GM21360 (cell line): ENCODE measurements around the gene AGT.
"Not testable (repeated sequence)": the region's sequence is repeated elsewhere in the genome, so short reads cannot be mapped to it uniquely, and the experiment has no call there.

Experiments used
- ATAC-seq: cut with Tn5 transposase; IDR thresholded peaks from one replicate; pipeline ENCODE4 v1.9.1; 2021; ENCODE audit warnings: mild to moderate bottlenecking, moderate library complexity; ENCODE audit not compliant: unreplicated experiment

The AGT gene

DNA sequence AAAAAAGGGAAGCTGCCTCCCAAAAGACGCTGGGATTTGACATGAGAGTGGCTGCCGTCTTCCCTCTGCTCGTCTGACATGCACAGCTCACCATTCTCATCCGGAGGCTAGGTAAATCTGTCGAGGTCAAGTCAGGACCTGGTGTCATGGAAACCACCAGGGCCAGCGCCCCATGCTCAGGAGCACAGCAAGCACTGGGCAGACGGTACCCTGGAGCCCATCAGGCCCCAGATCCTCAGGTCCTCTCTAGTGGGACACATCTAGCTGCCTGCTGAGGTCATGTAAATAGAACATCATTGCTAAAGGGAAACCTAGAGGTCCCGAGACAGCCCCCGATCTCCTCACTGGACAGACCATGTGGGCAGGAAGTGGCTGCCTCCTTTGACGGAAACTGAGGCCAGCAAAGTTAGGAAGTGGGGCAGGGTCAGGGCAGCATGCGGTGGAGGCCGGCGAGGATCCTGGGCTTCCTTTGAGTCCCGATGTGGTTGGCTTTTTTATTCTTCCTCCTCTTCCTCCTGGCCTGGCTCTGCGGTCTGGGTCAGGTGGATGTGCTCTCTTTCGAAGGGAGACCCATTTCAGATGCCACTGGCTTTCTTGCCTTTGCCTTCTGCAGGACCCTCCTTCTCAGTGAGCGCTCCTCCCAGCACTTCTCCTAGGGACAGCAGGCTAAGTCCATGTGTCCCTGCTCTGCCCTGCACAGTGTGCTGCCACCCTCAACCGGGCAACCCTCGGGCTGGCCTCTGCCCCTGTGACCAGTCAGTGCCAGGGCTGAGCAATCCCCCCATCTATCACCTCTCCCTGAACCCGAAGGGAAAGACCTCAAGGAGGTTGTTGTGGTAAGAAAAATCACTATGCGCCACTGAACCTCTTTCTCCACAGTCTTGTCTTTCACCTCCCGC lies 5.9 kb downstream of the AGT start:
- ATAC-seq: no peak

DNA sequence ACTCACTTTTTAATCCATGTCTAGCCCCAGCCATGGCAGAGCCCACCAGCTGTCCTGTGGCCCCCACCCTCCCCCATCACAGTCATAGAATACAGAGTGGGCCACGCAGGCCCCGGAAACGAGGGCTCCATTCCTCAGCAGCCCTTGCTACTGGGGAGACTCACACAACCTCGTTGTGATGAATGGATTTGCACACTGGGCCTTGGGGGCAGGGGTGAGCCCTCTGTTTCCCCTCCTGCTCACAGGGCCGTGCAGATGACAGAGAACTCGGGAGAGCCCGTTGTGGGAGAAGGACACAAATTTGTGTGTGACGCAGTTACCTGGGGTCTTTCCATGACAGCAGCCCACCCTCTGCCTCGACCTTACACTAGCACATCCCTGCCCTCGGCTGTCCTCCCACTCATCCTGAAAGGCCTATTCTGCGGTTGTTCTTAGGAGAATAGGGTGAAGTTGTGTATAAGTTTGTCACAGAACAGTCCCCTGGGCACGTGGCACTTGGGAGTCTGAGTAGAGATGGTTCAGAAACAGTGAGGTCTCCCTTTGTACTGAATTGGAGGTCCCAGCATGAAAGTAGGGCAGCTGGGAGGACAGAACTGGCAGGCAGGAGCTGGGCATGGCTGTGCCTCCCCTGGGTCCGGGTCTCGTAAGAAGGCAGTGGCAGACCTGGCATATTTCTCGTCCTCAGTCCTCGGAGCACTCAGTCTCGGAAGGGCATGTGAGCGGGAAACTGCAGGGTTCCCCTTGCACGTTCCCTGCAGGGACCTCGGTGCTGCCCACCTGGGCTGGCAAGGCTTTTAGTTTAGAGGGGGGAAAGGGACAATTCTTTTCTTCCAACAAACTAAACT lies 6.8 kb downstream of the AGT start:
- no peak for ATAC-seq

DNA sequence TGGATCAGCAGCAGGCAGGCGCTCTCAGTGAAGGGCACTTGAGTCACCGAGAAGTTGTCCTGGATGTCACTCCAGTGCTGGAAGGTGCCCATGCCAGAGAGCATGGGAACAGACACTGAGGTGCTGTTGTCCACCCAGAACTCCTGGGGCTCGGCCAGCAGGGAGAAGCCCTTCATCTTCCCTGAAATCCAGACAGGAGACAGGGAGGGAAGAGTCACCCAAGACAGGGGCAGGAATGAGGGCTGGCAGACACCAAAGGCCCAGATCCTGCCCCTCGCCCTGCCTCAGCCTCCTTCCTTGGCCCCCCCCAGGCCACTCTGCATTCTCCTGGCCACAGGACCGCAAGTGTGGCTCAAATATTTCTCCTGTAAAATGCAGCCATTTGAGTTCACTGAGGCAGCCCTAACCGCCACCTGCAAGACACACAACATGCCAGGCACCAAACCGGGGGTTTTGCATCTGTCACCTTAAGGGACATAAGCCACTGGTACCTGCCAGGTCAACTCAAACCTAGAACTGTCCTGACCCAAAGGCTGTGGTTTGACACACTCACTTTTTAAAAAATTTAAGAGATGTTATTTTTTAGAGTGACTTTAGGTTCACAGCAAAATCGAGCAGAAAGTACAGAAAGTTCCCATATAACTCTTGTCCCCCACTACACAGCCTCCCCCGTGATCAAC lies 7.8 kb downstream of the AGT start:
- no peak for ATAC-seq

DNA sequence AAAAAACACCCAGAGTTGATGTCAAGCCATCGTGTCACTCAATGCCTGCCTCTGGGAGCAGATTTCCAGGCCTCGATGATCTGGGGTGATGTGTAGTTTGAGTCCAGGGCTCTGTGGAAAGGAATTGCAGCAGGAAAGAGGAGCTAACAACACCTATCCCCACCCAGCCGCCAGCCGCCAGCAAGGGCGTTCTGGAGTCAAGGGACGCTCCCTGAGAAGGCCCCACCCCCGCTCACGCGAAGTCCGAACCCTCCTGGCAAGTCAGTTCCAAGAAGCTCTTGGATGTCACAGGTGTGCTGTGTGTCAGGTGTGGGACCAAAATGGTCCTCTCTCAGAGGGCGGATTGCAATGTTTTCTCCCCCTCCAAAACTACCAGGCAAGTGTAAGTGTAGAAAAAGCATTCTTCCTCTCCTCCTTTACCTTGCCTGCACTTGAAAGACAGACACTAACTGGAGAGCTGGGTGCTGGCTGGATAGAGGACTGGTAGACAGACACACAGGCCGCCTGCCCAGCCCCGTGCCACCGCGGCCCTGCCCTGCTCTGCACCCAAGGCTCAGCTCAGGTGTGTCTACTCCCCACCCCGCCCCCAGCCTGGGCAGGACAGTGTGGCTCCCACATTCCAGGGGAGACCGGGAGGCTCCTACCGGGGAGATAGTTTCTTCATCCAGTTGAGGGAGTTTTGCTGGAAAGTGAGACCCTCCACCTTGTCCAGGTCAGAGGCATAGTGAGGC lies 8.5 kb downstream of the AGT start:
- ATAC-seq: no peak

DNA sequence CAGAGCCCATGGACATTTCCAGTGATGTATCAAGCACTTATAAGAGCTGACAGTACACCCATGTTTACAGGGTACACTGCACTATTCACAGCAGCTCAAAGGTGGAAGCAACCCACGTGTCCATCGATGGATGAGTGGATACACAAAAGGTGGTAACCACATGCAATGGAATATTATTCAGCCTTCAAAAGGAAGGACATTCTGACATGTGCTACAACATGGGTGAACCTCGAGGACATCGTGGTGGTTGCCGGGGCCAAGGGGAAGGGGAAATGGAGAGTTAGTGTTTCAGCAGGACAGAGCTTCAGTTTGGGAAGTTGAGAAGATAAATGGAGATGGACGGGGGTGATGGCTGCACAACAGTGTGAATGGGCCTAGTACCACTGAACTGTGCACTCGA lies 9.1 kb downstream of the AGT start:
- no peak for ATAC-seq

DNA sequence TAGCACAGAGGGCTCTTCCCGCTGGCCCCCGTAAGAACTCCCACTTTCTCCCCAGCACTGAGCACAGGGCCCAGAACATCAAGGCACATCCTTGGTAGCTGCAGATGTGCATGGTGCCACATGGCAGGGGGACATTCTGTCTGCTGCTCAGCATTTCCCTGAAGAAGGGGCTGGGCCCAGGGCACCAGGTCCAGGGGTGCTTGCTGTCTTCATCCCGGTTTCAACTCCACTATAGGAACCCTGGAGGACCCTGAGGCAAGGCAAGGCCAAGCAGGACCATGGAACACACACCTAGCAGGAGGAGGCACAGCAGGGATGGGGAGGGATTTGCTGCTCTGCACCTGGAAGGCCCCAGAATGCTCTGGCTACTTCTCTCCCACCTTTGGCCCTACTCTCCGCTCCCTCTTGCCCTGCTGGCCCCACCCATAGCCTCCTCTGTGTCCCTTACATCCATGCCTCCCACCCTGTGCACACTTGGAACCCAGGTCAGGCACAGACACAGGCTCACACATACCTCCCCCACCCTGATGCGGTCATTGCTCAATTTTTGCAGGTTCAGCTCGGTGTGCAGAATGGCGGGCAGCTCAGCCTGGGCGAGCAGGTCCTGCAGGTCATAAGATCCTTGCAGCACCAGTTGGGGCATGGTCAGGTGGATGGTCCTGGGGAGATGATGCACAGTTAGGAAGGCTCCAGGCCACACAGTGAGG lies 10.1 kb downstream of the AGT start:
- no peak for ATAC-seq

DNA sequence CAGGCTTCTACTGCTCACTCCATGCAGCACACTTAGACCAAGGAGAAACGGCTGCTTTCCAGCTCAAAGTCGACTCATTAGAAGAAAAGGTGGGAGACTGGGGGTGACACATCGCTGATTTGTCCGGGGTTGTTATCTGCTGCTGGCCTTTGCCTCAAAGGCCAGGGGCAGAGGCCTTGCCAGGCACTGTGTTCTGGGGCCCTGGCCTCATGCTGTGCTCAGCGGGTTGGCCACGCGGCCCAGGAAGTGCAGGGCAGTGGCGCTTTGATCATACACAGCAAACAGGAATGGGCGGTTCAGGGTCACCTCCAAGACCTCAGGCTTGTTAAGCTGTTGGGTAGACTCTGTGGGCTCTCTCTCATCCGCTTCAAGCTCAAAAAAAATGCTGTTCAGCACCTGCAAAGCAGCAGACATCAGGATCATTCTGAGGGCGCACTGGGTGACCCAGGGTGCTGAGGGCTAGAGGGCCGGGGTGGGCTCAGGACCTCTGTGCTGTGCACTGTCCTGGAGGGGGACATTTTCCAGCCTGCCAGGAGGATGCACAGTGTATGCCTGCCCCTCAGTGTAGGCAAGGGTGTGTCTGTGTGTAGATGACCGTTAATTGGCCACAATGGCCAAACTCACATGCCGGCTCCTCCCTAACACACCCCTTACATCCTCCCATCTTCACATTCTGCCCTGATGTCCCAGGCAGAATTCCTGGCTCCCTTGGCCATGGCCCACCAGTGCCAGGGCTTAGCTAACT lies 10.8 kb downstream of the AGT start:
- ATAC-seq: no peak

DNA sequence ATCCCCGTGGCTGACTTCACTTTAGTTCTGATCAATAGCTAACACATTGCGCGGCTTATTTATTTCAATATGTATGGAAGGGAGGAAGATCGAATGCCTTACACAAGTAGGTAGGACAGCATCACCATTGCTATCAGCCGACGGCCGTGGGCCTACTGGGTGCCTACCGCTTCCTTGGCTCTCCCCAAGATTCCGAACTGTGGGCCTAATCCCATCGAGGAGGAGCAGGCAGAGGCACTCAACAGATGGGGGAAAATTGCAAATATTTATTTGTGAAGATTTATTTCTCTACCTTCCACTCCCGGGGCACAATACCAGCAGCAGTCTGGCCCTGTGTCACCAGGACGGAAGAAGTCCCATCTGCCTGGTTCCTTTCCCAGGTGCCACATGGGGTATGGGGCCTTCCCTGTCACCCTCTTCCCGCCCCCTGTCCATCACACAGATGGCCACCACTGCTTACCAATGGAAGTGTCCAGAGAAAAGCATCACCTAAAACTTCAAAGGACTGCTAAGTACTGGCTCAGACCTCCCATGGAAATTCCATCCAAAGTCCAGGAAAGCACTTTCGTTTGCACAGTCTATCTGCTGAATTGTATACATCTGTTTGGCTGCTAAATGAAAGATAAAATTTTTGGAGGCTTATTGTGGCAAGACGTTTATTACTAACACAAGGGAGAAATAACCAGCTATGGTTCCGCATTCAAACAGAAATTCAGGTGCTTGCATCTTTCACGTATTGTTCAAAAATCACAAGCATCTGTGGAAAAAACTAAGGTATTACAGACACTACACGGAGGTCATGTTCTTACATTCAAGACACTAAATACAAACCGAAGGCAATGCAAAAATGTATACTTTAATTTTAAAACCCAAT lies 11.8 kb downstream of the AGT start:
- ATAC-seq: no peak

DNA sequence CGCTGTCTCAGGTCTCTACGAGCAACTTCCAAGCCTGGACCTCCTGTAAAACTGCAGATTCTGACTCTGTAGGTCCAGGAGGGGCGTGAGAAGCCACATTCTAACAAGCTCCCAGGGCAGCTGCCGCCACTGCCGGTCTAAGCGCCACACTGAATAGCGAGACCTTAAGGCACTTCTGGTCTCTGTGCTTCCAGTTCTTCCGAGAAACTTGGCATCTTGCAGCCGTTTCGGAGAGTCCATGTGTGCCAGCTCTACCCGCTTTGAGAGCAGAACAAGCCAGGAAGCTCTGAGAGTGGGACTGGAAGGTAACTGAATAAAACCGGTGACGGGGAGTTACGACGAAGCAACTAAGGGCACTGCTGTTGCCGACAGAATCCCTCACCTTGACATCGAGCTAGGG lies 12.5 kb downstream of the AGT start:
- ATAC-seq: no peak

DNA sequence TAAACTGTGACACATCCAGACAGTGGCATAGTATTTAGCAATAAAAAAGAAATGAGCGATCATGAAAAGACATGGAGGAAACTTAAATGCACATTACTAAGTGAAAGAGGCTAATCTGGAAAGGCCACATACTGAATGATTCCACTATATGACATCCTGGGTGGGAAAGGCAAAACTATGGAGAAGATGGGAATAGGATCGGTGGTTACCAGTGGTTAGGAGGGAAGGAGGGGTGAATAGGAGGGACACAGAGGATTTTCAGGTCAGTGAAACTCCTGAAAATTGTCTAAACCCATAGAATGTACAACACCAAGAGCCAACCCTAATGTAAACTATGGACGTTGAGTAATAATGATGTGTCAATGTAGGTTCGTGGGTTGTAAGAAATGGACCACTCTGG lies 13.8 kb downstream of the AGT start:
- ATAC-seq: no peak

DNA sequence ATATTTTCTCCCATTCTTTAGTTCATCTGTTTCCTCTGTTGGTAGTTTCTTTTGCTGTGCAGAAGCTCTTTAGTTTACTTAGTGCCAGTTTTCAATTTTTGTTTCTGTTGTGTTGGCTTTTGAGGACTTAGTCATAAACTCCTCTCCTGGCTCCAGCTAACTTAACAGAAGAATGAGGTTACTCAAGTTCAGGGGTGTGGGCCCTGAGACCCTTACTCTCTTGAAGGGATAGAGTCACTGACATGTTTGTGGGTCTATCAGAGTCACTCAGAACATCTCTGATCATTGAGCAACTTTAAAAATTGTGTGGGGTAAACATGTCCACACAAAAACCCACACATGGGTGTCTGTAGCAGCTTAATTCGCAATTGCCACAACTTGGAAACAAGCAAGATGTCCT lies 14.2 kb downstream of the AGT start:
- no peak for ATAC-seq

DNA sequence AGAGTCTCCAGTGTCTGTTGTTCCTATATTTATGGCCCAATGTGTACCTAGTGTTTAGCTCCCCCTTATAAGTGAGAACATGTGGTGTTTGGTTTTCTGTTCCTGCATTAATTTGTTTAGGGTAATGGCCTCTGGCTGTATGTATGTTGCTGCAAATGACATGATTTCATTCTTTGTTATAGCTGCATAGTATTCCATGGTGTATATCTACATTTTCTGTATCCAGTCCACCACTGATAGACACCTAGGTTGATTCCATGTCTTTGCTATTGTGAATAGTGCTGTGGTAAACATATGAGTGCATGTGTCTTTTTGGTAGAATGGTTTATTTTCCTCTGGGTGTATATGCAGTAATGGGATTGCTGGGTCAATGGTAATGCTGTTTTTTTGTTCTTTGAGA lies 15.0 kb downstream of the AGT start:
- ATAC-seq: not testable (repeated sequence)

DNA sequence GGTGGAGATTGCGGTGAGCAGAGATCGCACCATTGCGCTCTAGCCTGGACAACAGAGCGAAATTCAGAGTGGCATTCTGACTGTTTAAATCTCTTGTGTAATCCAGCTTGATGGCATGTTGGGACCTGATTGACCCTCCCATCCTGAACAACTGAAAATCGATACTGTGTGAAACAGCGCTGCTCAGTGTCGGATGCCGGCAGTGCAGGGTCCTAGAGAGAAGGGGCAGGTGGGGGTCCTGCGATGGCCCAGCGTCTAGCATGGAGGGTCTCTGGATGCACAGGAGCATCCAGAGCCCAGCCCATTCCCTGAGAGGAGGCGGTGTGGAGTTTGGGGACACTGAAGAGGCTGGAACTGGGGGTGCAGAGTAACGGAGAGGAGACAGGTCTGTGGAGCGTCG lies 15.8 kb downstream of the AGT start:
- no peak for ATAC-seq

DNA sequence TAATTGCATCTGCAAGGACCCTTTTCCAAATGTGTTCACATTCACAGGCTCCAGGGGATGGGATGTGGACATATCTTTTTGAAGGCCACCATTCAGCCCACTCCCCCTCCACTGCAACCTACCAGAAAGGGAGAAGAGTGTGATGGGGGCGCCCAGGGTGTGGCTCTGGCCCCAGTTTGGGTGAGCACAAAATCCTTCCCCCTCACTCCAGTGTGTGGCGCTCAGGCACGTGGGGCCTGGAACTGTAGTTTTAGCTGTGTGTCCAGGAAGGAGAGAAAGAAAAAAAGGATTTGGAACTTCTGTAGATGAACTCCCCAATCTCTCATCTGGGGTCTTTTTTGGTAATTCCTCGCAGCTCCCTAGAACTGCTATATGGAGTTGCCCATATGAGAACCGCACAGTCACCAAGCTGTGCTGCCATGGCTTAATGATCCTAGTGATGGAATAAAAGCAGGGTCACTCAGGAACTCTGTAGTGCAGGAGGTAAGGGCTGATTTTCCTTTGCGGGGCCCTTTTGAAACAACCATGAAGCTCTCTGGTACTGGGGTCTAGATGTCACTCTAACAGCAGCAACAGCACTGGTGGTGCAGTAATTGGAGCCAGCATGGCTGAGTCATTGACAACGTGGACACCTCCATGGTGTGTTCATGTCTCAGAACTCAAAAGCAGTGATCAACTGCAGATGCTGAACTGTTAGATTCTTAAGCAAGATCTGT lies 17.0 kb downstream of the AGT start:
- ATAC-seq: no peak

DNA sequence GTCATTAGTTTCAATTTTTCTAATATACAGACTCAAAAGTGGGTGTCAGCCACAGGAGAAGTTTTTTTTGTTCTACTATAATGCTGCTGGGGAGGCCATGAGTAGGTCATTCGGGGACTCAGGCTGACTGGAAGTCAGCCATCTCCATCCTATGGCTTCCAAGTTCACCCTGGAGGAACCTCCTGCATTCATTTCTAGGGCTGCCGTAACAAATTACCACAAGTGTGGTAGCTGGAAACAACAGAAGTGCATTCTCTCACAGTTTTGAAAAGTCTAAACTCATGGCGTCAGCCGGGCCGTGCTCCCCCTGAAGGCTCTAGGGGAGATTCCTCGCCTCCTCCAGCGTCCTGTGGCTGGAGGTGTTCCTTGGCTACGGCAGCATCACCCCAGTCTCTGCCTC lies 17.7 kb downstream of the AGT start:
- no peak for ATAC-seq

DNA sequence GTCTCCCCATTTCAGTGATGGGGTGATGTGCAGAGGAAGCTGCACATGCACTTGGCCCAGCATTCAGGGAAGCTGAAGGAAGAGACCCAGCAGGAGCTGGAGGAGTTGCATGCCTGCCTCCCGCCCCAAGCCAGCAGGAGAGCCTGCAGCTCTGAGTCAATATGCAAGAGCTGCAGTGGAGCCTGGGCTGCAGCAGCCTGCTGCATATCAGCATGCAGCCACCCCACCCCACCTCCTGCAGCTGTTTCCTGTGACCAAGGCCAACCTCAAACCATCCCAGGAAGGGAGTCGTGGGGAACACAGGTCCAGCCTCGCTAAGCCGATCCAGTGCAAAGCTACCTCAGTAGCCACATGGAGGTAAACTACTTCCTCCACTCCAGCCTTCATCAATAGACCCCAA lies 18.9 kb downstream of the AGT start:
- ATAC-seq: no peak

DNA sequence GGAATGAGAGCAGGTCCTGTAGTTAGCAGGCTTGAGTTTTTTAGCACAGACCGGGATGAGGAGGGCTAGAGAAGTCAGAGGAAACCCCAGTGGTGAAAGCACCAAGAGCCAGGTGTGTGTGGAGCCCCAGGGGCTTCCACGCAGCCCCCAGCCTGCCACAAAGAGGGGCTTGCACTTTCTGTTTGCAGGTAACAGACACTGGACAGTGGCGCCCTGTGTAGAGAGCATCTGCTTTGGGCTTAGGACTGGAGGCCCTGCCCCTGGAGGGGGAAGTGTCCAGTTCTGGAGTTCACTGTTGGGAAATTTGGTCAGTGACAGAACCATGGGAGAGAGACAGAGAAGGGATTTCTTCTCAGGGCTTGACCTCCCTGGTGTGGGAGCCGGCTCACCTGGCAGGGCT lies 19.5 kb downstream of the AGT start:
- ATAC-seq: no peak

DNA sequence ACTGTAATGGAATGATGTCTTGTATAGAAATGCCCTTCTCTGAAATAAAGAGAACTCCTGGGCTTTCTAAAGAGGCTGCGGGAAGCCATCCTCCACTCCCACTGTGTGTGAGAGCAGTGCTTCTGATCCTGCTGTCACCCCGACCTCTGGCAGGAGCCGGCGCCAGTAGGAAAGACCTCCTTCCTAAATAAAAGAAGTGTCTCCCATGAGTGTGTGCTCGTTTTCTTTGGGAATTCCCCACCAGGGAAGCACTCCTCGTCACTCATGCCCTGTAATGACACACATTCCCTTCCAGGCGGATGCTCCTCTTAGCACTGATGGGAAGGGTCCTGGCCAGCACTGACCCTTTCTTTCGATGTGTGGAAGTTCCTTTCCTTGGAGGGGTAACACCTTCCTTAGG lies 20.1 kb downstream of the AGT start:
- no peak for ATAC-seq
